DMS153 (cell line): ENCODE measurements around the gene SPHK1.

Experiments
- DNase-seq: peaks from one replicate; lab custom pipeline; 2025; lab: John Stamatoyannopoulos, UW

The SPHK1 gene

DNA sequence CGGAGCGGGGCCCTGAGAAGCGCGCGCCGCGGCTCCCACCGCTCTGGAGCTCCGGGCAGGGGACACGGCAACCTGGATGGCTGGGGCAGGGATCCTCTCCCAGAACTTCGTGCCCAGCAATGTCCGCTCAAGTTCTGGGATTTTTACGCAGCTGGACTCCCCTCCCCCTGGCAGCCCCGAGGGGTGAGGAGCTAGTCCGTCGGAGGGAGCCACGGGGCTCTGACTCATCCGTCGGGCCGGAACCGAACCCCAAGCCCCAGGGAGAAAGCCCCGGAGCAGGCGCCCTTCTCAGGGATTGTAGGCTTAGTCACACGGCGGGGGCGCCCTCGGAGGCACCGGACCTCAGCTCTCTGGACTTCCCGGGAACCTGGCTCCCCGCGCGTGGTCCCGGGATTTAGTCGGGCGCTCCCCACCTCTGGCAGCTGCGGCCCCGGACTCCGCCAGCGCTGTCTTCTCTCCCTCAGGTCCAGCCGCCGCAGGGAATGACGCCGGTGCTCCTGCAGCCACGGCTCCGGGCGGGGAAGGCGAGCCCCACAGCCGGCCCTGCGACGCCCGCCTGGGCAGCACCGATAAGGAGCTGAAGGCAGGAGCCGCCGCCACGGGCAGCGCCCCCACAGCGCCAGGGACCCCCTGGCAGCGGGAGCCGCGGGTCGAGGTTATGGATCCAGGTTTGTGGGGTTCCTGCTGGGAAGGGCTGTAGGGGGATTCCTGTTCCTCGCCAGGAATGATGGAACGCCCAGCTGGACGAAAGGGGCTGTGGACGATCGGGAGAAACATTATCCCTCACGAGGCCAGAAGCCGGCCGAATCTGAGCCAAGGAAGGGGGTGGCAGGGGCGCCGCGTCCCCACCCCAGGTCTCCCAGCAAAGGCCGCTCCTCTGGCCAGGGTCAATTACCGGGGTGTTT is 830 bp downstream of the SPHK1 start:
- DNase-seq = no peak

DNA sequence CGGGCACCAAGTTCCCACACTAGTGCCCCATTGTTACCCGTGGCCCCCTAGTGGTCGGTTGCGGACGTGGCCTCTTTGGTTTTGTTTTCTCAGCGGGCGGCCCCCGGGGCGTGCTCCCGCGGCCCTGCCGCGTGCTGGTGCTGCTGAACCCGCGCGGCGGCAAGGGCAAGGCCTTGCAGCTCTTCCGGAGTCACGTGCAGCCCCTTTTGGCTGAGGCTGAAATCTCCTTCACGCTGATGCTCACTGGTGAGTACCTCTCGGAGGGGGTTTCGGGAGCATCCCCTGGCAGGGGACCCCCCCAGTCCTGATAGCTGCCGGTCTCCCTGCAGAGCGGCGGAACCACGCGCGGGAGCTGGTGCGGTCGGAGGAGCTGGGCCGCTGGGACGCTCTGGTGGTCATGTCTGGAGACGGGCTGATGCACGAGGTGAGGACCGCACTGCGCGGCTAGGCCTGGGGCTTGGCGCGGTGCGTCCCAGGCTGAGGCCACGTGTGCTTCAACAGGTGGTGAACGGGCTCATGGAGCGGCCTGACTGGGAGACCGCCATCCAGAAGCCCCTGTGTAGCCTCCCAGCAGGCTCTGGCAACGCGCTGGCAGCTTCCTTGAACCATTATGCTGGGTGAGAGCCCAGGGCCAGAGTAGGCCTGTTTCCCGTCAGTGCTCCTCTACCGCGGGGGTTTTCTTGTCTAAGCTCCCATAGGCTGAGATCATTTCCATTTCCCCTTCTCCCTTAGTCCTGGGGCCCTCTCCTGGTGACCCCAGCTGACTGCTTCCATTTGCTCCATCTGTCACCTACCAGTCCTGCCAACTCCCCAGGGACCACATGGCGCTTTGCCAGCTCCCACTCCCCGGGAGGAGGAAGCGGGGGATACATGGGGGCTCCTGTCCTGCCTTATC is 1.7 kb downstream of the SPHK1 start:
- peak; percentile 39 for DNase-seq

DNA sequence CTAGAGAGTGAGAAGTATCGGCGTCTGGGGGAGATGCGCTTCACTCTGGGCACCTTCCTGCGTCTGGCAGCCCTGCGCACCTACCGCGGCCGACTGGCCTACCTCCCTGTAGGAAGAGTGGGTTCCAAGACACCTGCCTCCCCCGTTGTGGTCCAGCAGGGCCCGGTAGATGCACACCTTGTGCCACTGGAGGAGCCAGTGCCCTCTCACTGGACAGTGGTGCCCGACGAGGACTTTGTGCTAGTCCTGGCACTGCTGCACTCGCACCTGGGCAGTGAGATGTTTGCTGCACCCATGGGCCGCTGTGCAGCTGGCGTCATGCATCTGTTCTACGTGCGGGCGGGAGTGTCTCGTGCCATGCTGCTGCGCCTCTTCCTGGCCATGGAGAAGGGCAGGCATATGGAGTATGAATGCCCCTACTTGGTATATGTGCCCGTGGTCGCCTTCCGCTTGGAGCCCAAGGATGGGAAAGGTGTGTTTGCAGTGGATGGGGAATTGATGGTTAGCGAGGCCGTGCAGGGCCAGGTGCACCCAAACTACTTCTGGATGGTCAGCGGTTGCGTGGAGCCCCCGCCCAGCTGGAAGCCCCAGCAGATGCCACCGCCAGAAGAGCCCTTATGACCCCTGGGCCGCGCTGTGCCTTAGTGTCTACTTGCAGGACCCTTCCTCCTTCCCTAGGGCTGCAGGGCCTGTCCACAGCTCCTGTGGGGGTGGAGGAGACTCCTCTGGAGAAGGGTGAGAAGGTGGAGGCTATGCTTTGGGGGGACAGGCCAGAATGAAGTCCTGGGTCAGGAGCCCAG is 2.8 kb downstream of the SPHK1 start:
- DNase-seq = no peak

DNA sequence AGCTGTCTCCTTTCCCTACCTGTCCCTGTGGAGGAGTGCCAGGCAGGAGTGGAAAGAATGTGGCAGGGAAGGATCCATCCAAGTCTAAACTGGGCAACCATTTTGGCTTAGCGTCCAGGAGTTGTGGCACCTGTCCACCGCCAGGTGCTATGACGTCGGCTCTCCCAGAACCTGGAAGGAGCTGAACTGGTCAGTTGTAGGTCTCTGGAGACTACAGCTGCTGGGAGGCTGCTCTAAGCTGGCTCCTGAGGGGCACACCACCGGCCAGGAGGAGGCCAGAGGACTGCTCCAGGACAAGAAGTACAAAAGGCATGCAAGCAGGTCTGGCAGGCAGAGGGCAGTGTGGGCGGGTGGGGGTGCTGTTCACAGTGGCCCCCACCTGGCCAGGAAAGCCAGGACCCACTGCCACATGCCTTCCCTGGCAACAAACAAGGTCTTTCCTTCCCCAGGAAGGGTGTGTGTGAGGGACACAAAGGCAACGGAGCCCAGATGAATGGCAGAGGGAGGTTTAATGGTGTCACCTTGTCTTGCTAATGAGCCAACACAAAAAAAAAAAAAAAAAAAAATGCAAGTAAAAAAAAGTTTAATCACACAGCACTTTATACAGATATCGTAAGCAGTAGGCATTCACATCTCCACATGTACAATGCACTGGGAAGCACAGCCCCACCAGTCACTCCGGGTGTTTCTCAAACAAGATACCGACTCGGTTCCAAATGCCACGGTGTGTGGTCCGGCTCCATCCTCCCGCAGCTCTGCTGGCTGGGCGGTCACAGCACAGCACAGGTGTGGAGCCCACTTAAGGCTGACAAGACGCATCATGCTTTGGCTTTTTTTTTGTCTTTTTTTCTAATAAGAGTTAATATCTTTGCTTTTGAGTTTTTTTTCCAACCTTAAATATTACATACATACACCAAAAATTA is 4.8 kb downstream of the SPHK1 start:
- no peak for DNase-seq

DNA sequence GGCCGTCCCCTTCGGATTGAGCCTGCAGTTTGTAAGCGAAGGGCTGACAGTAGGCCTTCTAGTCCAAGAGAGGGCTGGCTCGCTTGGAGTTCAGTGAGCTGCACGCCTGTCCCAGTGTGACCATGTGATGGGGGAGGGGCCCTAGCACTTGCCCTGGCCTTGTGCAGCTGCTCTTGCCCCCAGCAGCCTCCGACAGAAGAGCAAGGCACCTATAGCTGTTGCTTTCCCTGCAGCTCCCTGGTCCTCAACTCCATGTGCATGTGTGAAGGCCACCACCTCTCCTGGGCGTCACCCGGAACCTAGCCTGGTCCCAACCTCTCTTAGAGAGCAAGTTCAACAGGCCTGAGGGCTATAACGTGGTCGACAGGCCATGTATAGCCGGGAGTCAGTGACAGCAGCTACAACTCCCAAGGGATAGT is 5.6 kb downstream of the SPHK1 start:
- DNase-seq = no peak

DNA sequence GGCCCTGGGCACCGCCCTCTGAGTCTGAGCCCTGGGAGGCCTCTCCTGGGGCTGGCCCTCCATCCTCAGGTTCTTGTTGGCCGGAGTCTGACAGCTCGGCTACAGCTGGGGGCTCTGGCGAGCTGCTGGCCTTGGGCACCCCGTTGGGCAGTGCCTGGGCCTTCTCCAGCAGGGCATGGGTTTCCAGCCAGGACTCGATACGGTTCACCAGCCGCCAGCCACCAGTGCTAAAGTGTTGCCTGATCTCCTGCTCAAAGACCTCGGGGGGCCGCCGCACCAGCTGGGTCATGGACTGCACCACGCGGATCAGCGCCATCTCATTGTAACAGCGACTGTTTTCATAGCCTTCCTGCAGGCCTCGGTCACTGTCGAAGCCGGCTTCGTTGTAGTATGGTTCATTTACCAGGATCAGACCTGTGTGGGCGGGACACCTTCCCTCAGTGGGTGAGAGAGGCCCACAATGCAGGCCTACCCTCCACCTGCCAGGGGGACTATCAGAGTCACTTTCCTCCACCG is 6.8 kb downstream of the SPHK1 start:
- no peak for DNase-seq

DNA sequence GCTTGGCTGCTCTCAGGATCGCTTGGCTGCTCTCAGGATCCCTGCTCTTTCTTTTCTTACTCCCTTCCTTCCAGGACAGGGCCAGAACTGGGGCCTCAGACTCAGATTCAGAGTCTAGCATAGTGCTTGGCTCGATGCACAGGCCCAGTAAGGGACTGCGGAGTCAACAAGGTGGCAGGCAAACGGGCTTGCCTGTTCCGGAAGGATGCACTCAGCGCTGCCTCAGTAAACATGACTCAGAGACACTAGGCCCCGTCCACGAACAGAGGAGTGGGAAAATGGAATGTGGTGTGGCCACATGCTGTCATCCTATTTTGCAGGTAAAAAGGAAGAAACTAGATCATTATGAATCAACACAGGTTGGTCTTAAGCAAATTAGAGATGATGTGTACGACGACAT is 9.8 kb downstream of the SPHK1 start:
- no peak for DNase-seq

DNA sequence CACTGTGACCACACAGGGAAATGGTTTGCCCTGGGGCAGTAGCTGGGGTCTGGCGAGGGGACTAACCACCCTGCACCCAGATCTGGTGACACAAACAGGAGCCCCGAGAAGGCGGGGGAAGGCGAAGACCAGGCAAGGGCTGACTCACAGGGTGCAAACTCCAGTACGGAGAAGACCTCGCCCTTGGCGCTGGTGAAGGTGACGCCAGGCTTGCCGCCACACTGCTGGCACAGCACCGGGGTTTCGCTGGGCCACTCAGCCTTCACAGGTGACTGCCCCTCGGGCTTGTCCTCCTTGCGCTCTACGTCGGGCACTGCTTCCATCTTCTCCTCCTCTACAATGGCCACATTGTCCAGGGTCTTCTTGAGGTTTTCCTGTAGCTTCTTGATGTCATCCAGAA is 11.6 kb downstream of the SPHK1 start:
- DNase-seq = no peak

DNA sequence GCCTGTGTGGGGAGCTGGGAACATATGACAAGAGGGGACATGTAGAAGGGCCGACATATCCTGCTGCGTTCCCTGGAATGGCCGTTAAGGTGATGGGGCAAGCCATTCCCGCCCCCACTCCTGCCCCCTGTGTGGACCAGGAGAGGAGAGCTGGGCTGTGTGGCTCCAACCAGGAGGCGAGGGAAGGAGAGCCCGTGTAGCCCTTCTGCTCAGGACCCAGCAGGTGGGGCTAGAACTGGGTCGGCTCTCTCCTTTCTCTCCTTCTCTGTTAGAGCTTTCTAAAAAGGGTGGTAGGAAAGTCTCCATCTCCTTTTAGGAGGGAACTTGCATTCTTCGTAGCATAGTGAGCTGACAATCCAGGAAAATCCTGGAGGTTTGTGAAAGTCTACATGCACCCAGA is 12.8 kb downstream of the SPHK1 start:
- no peak for DNase-seq

DNA sequence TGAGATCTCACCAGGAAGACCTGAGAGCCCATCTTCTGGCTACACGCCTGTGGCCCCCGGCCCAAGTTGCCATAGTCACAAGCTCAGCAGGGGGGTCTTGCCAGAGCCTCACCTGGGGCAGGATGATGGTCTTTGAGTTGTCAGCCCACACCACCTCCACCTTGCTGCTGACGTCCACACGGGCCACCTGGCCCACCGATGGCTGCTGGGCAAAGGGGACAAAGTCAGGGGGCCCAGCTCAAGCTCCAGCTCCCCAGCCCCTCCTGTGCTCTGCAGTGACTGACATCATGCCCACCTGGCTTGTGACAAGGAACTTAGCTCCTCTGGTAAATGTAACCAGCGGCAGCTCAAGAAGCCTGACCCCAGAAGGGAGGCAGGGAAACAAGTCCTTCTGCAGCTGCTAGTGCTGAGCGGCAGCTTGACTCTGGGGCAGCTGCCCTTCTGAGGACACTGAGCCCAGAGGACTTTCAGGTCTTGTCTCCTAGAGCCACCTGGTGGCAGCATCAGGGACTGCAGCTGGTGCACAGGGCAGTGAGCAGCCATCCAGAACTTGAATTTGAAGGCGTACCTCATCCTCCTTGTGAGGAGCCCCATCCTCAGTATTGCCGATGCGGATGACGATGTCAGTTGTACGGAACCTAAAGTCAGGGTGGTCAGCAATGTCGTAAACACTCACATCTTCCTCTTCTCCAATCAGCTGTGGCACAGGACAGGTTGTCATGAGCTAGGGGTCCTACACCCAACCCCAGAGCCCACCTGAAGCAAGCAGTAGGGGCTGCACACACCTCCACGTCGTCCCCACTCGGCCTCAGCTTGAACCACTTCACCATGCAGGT is 13.5 kb downstream of the SPHK1 start:
- DNase-seq = peak; percentile 65

DNA sequence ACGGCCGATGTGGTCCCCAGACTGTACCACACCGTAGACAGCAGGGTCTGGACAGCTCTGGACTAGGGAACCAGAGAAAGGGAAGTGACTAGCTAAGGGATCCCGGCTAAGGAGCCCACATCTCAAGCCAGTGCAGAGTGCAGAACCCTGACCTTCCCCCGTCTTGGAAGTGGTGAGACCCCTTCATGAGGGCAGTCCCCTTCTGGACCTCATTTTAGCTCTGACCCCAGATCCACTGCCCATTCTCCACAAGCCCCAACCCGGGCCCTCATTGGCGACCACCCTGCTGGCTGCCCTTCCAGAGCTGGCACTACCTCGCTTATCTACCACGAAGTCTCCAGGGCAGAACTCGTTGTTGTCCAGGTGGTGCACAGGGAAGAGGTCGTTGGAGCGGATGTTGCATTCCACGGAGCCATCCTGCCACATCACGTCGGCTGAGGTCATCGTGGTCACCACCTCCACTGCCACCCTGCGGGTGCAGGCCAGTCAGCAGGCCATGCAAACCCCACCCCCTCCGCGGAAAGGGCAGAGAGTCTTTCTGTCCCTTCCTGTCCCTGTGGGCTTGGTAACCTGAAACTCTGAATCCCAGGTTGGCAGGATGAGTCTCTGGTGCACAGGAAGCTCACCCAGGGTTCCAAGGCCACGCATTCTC is 14.2 kb downstream of the SPHK1 start:
- DNase-seq = no peak

DNA sequence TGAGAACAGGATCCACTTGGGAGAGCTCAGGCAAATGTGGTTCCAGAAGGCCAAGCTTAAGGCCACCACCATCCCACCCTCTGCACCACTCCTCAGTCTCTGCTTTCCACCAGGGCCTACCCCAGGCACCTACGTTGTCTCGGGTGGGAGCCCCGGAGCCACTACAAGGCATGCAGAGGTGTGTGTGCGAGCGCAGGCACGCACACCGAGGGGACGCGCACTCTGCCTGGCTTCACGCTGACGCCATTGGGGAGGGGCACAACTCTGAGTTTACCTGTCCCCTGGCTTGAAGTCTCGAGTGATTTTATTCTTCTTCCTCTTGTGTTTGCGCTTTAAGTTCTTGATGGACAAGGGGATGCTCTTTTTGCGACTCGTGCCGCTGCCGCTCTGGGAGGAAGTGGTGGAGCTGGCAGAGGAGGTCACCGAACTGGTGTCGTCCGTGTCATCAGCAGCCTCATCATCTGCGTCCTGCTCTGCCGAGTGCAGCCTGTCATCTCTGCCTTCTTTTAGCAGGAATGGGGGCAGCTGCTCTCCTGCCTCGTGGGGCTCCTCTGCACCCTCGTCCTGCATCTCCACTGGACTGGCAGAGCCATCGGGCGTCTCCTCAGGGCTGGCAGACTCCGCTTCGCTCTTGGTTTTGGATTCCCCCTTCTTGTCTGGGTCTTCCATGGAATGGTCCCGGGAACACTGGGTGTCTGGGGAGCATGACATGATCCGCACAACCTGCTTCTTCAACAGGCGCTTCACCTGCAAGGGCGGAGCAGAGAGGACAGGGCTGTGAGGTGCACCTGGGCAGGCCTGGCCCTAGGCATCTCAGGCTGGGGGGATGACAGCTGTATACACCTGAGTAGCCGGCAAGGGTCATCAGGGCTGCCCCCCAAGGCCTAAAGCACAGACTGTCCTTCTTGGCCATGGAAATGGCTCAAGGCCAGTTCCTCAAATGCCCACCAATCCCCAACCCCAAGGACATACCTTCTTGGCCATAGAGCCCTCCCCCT is 15.1 kb downstream of the SPHK1 start:
- no peak for DNase-seq

DNA sequence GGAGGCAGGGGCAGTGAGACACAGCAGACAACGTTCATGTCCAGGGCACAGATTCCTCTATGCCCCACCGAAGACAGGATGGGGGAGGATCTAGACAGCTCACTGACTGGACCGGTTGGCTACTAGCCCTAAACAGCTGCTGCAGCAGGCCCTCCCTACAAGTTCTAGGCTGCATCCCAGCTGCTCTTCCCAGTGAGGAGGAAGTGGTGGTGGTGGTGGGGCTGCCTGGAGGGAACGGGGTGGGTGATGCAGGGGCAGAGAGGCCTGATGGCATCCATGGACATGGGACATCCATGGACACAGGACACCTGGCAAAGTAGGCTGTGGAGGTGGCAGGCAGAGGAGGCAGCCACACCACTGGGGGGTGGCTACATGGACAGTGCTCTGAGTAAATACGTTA is 18.3 kb downstream of the SPHK1 start:
- no peak for DNase-seq

DNA sequence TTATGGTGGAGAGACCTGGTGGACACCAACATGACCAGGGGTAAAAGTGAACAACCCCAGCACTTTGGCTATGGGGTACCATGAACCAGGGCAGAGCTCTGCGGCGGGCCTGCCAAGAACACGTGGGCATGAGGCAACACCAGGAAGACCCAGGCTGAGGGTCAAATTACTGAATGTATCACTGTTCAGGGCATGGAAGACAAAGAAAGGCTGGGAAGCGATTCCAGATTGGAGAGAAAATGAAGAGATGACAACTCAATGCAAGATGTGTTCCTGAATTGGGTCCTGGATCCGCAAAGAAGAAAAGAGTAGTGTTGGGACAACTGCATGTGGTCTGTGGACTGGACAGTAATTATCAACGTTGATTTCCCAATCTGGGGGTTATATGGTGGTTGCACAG is 19.8 kb downstream of the SPHK1 start:
- no peak for DNase-seq

DNA sequence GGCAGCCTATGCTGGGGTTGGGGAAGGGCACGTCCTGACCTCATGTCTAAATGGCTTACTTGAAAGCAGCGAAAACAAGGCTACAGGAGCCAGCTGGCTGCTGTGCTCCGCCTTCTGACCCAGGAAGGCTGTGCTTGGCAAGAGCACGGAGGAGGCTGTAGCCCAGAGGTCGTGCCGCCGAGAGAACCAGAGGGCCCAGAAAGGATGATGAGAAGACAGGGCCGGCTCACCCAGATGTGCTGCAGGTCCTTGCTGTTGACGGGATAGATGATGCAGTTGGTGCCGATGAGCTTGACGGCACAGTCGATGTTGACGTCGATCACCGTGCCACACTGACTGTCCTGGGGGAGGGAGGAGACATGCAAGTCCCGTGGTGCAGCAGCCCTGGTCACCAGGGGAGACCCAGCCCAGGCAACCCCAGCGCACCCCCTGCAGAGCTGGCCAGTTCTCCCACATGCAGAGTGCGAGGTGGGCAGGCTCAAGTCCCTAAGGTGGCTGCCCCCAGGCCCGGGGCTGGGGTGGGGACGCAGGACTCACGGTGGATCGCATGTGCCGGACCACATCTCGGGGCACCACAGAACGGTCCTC is 20.7 kb downstream of the SPHK1 start:
- no peak for DNase-seq

DNA sequence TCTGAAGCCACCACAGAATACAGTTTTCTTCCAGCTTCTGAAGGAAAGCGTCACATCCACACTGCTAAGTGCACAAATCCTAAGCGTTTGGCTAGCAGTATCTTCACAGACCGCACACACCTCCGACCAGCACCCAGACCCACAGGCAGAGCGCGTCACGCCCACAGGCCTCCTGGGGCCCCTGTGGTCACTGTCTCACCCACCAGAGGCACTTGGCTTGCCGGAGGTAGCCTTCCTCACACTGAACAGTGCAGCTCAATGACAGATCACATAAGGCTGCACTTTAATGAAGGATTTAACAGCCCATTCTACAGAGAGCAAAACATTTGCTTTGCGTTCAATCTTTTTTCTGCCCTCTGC is 21.2 kb downstream of the SPHK1 start:
- DNase-seq = no peak

DNA sequence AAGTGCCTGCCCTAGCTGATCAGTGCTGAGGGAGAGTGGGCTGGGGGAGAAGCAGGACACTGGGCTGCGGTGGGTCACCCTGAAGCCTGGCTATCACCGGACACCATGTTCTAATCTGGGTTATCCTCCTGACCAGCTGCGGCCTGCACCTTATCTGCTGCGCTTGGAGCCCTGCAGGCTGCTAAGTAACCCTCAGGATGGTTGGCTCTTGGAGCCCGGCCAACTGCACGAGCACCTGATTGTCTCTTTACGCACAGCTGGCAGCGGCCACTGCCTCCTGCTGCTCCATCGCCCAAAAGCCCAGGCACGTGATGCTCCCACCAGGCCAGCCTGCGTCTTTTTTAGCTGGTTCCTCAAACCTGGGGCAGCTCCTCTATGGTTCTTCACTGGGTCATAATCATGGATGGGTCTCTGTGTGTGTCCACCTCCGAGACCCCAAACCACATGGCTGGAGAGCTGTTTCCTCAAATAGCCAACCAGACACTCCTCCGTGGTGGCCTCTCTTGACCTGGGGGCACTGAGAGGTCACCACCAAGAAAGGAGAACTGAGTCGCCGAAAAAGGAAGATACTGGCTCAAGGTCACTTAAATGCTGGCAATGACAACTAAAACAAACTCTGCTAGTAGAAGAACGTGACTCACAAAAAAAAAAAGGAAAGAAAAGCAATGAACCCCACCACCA is 21.7 kb downstream of the SPHK1 start:
- peak; percentile 84 for DNase-seq
